Embryonic facial prominence (tissue), 1 donor: ENCODE results near the gene MEGF9.
"Not testable (repeated sequence)": the region's sequence is repeated elsewhere in the genome, so short reads cannot be mapped to it uniquely, and the experiment has no call there.

Experiments
- DNase-seq: peaks from one replicate; pipeline ENCODE4 v3.0.0-alpha.2; 2016; ENCODE audit errors: extremely low spot score

MEGF9 gene

DNA sequence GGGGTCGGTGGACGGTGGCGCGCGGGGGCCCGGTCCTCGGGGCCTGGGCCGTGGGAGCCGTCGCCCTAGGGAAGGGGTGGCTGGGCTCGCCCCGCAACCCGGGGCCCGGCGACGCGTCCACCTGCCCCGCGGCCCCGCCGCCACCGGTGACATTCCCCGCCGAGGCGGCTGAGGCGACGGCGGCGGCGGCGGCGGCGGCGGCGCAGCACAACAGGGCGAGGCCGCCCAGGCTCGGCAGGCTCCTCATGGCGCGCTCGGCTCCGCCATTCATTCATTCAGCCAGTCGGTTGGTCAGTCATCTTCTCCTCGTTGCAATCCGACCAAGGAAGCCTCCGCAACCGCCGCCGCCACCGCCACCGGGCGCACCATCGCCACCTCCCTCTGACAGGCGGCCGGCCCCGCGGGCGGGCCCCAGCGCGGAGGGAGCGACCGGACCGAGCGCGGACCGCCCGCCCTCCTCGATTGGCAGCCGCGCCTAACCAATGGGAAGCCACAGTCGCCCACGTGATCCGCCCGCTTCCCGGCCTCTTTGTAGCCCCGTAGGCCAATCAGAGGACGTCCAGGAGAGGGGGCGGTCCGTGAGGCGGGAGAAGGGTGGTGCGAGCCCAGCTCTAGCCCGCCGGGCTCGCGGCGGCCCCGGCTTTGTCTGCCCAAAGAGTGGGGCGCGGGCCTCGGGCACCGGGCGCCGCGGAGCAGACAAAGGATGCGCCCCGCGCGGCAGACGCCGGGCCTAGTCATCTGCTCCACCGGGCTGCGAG is at the start of gene MEGF9:
TSS of gene MEGF9 (minus strand) at position 383 of the 758 bp plus-strand sequence. CDS start at position 271, 112 bp downstream.
- DNase-seq: peak; percentile 95

- DNase-seq: no peak
These were observed 46.7 kb upstream of the MEGF9 start for GRCh38 chr9:120761006-120761405.

DNA sequence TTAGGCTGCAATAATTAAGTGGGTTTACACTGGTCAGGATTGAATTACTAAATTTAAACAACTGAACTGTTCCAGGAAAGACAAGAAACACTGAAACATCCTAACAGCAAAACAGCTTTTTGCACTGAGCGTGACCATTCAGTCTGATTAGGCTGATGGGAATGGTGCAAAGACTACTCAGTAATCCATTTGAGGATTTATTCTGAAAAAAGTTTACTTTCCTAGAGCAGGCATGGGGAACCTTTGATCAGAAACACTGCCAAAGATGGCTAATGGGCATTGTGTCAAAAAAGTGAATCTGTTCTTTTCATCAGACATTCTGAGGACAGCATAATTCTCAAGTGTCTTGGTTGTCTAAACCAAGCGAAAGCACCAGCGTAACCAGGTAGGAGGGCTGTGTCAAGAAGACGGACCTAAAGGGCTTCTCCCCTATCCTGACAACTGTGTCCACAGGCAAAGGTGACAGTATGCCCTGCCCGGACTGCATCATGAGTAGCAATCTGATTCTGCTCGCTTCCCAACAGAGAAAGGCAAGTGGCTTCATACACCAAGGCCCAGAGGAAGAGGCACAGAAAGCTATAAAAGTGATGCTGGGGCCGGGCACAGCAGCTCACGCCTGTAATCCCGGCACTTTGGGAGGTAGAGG is 45.6 kb upstream of the MEGF9 start:
- DNase-seq: no peak

- no peak for DNase-seq
These were observed 44.3 kb upstream of the MEGF9 start for GRCh38 chr9:120758544-120758943.

- no peak for DNase-seq
These were observed 43.0 kb upstream of the MEGF9 start for GRCh38 chr9:120757026-120757913.

GRCh38 chr9:120756531-120756930 is 42.3 kb upstream of the MEGF9 start:
- no peak for DNase-seq

DNA sequence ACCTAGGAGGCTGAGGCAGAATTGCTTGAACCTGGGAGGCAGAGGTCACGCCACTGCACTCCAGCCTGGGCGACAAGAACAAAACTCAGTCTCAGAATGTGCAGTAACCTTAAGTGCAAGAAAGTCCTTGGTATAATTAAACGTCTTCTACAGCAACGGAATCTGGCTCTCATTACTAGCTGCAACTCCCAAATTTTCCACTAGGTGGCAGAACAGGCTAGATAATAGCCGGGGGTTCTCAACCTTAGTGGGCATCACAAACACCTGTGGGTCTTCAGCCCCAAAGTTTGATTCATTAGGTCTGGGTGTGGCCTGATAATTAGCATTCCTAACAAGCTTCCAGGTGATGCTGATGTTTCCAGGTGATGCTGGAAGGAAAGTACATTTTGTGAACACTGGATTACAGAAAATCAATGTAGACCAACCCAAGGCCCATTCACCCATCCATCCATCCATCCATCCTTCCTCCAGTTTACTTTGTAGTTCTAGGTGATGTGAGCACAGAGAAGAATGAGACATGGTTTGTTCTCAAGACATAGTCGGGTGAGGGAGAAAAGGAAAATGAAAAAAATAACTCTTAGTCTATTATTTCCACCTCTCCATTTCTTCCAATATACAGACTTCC is 41.7 kb upstream of the MEGF9 start:
- DNase-seq: peak; percentile 29

DNA sequence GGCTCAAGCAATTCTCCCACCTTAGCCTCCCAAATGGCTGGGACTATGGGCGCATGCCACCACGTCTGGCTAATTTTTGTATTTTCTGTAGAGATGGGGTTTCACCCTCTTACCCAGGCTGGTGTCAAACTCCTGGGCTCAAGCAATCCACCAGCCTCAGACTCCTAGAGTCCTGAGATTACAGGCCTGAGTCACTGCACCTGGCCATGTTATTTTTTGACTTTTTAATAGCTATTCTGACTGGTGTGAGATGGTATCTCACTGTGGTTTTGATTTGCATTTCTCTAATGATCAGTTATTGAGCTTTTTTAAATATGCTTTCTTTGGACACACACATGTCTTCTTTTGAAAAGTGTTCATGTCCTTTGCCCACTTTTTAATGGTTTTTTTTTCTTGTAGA is 40.8 kb upstream of the MEGF9 start:
- no peak for DNase-seq

DNA sequence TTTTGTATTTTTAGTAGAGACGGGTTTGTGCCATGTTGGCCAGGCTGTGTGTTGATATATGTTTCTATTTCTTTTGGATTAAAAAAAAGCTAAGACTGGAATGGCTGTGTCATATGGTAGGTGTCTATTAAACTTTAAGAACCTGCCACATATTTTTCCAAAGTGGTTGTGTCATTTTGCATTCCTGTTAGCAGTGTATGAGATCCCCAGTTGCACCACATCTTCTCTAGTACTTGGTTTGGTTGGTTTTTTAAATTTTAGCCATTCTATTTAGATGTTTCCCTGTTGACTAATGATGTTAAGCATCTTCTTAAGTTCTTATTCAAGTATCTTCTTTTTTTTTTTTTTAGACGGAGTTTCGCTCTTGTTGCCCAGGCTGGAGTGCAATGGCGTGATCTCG is 36.2 kb upstream of the MEGF9 start:
- DNase-seq: no peak

- not testable (repeated sequence) for DNase-seq
These were observed 32.1 kb upstream of the MEGF9 start for GRCh38 chr9:120746366-120746765.

DNA sequence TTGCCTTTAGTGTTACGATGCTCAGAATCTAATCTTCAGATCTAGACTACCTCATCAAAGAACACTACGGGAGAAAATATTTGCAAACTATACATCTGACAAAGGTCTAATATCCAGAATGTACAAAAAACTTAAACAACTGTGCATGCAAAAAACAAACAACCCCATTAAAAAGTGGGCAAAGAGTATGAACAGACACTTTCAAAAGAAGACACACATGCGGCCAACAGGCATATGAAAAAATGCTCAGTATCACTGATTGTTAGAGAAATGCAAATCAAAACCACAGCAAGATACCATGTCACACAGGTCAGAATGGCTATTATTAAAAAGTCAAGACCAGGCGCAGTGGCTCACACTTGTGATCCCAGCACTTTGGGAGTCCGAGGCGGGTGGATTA is 31.0 kb upstream of the MEGF9 start:
- no peak for DNase-seq

- DNase-seq: no peak
These were observed 28.7 kb upstream of the MEGF9 start for GRCh38 chr9:120742951-120743416.

DNA sequence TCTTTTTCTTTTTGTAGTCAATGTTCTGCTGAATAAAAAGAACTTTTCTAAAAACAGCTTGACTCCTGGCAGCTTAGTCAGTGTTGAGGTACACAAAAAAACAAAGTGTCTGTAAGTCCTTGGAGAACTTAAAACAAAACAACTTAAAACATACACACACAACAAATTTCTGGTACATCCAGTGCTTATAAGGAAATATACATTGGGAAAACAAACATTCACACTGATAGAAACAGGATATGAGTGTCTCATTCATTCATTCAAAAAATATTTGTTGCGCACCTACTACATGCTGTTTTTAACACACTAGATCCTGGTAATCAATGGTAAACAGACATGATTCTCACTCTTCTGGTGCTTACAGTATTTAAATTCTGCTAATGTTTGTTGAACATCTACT is 27.4 kb upstream of the MEGF9 start:
- no peak for DNase-seq

DNA sequence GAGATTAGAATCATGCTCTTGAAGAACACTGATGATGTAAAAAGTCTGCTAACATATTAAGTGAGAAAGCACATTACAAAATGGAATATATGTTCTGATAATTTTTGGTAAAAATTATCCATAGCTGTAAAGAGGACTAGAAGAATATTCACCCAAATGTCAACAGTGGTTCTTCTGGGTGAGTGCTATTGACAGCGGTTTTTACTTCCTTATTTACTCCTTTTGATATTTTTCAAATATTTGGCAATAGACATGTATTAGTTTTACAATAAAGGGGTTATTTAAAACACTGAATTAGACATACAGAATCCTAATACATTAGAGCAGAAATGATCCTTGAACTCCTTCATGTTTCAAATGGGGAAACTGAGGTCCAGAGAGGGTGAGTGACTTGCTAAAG is 26.9 kb upstream of the MEGF9 start:
- DNase-seq: no peak

DNA sequence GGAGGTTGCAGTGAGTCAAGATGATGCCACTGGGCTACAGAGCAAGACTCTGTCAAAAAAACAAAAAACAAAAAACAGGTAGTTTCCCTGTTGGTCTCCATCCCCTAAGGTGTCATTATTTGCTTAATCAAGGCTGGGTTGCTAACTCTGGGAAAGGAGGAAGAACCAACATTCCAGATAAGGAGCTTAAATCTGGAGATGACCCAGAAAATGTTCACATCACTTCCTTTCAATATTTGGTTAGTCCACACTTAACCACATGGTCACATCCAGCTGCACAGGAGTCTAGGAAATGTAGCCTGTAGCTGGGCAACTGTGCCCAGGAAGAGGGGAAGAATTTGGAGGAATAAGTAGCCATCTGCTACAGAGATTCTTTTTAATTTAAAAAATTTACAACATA is 25.9 kb upstream of the MEGF9 start:
- DNase-seq: no peak

- no peak for DNase-seq
These were observed 23.3 kb upstream of the MEGF9 start for GRCh38 chr9:120737416-120738165.

DNA sequence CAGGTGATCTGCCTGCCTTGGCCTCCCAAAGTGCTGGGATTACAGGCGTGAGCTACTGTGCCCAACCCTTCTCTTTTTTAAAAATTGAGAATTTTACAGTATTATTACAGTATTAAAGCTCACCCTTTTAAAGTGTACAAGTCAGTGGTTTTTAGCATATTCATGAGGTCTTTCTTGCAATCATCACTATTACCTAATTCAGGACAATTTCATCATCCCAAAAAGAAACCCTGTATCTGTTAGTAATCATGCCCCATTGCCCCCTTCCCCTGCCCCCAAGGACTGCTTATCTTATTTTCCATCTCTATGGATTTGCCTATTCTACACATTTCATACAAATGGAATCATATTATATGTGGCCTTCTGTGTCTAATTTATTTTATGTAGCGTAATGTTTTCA is 22.6 kb upstream of the MEGF9 start:
- no peak for DNase-seq

DNA sequence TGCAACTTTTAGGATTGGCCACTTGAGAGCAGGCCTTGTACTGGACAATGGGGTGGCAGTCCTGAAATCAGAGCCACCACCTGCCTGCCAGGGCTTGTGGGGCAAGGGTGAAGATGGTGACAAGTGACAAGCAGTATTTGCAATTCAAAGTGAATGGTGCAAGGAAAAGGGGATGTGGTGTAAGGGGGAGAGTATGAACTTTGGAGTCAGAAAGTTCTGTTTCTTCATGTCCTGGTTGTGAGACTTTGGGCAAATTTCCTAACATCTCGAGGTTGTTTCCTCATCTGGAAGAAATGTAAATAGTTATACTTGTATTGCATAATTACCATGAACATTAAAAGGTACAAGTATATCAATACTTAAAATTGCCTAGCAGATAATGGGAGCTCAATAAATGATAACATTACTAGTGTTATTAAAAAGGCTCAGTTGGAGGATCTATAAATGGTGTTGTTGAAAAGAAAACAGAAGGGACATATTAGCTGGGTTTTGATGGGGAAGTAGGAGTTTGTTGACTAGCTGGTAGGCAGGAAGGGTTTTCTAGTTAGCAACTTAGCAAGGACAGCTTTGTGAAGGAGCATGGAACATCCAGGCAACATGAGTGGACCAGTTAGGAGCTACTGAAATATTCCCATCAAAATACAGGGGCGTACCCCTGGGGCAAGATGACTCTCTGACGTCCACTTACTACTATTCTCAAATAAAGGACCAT is 21.3 kb upstream of the MEGF9 start:
- no peak for DNase-seq

DNA sequence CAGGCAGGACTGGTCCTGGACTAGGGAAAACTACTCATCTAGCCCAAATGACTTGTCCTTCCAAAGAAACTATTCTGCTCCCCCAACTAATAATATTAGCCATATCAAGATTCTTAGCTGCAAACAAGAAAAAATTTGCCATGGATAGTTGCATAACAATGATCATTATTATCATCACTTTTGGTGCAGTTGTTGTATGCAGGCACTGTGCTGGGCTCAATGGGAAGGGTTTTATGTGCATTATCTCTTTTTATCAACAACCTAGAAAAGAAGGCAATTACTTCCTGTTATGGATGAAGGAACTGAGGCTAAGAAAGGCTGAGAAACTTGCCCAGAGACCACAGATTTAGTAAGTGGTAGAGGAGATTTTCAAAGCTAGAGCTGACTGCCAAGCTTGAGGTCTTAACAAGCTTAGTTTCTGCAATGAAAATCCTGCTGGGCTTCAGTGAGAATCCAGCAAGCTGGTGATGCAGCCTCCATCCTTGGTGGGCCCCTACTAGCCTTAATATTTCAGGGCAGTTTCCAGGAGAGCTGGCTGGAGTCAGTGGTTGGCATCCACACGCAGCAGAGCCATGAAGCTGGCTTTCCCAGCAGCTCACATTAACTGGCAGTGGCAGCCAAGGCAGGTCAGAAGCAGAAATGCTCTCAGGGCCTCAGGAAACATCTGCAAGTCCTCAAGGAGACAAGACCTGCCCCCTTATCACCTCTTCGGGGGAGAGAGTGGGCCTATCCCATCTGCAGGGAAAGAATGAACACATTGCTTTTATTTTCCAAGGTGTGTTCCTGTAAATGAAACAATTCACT is 20.5 kb upstream of the MEGF9 start:
- no peak for DNase-seq

DNA sequence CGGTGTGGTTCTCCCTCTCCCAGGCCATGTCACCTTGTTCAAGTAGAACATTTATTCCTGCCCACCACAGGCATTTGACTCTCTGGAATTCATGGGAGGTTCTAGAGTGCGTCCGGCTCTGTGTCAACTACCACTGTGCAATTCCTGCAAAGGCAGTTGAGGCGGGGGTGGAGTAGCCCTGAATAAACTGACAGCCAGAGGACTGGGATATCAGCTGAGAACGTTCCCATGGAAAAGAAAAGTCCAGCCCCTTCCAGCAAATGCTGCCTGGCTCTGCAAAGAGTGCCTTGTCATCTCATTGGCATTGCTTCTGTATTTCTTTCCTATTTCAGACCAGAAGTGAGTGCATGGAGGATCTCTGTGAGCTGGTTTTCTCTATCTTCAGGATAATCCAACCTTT is 18.9 kb upstream of the MEGF9 start:
- DNase-seq: no peak
